RPMI7951 (cell line): ENCODE data around the gene SLC9A3. TPM values are rescaled to one million over a fixed set of nuclear protein-coding genes. Genes with fewer than 3 reads are reported as not detected.
"Not testable (repeated sequence)": the region's sequence is repeated elsewhere in the genome, so short reads cannot be mapped to it uniquely, and the experiment has no call there.

Experiments used
- DNase-seq: peaks from one replicate; pipeline ENCODE4 v3.0.0-alpha.2; 2012; ENCODE audit warnings: low read depth
- total RNA-seq: library from RNA; depleted of rRNA; stranded (reverse); fragments of >200 nt; shearing (Covaris generic); gene quantifications from 2 replicates; pipeline ENCODE4 v1.2.3, GENCODE V29; 2014

The SLC9A3 gene
- total RNA-seq, 1 experiment from 2014 or later = 0.84 TPM

DNA sequence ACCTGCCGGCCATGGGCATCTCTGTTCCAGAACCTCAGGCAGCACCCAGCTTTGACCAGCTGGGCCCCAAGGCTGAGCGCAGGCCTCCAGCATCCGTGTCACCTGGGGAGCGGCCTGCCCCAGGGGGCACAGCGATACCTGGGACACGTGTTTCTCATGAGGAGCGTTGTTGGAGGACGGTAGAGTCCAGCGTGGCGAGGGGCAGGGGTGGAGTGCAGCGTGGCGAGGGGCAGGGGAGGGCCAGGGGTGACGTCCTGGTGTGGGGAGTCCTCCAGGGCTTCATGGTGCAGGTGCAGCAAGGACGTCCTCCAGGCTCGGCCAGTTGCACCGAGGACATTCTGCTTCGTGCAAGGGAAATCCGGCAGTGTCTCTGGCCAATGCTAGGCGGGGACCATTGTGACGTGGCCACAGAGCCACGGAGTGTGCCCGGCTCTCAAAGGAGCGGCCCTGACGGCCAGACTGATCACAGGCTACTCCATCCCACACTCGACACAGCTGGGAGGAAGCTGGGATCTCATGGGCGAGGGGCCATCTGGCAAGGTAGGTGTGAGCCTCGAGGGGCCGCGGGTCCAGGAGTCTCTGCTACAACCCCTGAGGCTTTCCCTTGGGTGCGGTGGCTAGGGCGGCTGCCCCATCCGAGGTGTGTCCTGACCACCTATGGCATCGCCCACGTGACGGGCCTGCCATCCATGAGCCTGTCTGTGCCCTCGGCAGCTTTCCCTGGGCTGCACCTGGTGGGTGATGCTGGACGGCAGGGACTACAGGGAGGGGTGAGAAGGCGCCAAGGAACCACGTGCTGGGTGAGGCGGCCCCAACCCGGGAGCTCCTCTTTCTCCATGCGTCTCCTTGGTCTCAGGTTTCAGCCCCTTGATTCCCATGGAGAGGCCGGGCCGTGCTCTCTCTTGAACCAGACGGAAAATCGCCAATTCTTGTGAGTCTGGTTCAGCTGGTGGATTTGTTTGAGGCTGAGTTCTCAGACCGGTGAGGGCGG is 33.8 kb downstream of the SLC9A3 start:
- no peak for DNase-seq

DNA sequence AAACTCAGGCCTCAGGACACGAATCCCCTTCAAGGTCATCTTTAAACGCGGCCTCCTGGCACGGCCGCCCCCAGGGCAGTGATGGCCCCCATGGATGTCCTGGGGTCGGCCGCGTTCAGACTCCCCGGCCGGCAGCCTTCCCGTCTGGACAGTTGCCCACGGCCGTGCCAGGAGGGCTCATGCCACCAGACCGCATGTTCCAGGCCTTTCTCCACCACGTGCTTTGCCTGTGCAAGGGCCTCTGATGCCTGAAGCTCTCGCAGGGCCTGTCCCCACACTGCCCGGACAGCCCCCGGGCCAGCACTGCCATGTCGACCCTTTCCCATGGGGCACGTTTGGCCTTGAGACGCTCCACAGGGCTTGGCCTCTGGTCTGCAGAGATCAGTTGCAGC is 34.6 kb downstream of the SLC9A3 start:
- no peak for DNase-seq

- no peak for DNase-seq
Measured at GRCh38 chr5:488744-489688, 35.2 kb downstream of the SLC9A3 start.

GRCh38 chr5:488241-488640 is 36.0 kb downstream of the SLC9A3 start:
- no peak for DNase-seq

DNA sequence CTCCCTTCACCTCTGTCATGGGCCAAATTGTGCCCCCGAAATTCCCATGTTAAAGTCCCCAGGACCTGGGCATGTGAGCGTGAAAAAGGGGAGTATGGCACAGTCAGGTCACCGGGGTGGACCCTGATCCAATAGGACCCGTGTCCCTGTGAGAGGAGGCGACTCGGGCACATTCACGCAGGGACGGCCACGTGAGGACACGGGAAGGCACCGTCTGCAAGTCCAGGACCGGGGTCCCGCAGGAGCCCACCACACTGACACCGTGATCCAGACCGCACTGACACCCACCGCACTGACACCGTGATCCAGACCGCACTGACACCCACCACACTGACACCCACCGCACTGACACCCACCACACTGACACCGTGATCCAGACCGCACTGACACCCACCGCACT is 37.7 kb downstream of the SLC9A3 start:
- DNase-seq = not testable (repeated sequence)

DNA sequence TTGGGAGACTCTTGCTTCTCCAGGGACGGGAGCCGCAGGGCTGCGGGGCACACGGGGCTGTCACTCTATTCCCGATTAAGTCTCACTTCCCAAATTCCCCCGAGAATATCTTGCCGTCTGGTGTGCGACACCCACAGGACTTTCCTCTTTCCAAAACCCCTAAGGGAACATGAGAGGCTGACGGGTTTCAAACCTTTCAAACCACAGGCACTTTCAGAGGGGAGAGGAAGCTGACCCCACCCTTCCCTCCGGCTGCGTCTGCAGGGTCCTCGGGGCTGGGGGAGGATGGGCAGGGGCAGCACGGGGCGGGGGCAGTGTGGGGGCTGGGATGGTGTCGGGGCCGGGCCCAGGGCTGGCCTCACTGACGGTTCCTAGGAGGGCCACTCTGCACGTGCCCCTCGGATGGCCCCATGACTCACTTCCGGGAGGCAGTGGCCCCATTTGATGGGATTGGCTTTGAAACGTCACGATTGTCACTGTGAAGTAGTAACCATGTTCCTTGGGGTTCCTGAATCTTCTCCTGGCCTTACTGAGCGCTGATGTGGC is 38.2 kb downstream of the SLC9A3 start:
- no peak for DNase-seq

- DNase-seq = no peak
Measured at GRCh38 chr5:485113-485945, 38.9 kb downstream of the SLC9A3 start.

DNA sequence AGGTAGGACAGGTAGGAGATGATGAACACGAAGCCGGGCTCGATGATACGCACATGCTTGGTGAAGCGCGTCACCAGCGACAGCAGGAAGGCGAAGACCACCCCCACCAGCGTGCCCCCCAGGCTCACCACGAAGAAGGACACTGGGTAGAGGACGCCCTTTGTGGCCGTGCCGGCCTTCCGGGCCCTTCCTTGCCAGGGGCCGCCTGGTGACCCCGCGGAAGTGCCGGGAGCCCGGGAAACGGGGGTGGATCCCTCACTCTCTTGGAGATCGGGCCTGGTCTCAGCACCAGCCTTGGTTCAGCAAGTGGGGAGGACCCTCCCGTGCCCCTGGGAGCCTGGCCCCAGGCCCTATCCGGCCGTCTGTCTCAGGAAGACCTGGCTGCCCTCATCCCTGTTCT is 39.7 kb downstream of the SLC9A3 start:
- DNase-seq = no peak

GRCh38 chr5:483434-484140 is 40.7 kb downstream of the SLC9A3 start:
- no peak for DNase-seq

DNA sequence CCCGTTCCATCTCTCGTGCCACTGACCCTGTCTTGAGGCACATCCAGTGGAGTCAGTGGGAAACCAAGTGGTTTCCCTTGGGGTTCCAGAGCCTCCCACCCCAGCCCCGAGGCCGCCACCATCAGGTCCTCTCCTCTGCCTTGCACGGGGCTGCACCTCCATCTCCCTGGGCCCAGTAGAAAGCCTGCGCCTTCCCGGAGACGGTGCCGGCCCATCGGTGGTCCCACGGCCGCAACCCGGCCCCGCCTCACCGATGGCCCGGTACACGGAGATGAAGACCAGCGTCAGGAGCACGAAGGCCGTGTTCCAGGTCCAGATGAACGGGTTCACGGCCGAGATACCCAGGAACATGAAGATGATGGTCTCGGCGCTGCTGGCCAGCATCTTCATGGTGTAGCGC is 41.2 kb downstream of the SLC9A3 start:
- DNase-seq = no peak

DNA sequence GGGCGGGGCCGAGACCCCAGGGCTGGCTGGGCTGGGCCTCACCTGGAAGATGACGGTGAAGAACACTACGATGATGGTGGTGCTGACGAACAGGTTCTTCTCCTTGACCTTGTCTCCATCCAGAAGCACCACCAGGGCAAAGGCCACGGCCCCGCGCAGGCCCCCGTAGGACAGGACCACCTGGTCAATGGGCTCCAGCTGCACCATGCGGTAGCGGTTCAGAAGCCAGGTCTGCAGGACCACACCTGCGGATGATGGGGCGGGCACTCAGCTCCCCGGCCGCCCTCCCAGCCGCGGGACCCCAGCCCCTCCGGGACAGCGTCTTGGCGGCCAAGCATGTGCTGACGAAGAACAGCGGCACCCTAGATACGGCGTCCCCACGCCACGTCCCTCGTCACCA is 41.7 kb downstream of the SLC9A3 start:
- DNase-seq = no peak

GRCh38 chr5:482021-482420 is 42.2 kb downstream of the SLC9A3 start:
- DNase-seq = no peak

- no peak for DNase-seq
Measured at GRCh38 chr5:481347-481746, 42.9 kb downstream of the SLC9A3 start.

GRCh38 chr5:479566-480319 is 44.5 kb downstream of the SLC9A3 start:
- no peak for DNase-seq

GRCh38 chr5:478982-479535 is 45.2 kb downstream of the SLC9A3 start:
- DNase-seq = no peak

DNA sequence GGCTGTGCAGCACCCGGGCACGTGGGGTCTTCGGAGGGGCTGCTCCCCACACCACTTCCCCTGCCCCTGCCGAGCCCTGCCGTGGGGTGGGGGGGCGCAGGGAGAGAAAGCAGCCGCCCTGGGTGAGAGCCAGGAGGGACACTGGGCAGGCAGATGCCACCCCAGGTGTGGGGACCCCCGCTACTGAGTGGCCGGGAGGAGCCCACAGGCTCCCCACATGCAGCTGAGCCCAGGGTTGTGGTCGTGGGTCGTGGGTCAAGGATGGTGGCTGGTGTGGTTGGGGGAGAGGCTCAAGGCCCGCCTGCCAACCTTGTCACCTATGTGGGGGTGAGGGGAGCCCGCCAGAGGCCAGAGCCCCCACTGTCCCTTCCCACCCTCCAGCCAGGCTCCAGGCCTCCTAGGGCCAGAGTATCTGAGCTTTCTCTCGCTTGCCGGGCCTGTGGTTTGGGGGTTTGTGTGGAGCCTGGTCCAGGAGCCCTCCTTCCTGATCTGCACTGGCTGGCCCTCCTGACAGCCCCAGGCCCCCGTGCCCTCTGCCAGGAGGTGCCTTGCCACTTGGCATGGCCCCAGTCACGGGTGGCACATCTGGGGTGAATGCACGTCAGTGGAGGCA is 45.8 kb downstream of the SLC9A3 start:
- no peak for DNase-seq

- DNase-seq = no peak
Measured at GRCh38 chr5:477871-478270, 46.4 kb downstream of the SLC9A3 start.

- DNase-seq = no peak
Measured at GRCh38 chr5:477247-477646, 47.0 kb downstream of the SLC9A3 start.

GRCh38 chr5:476814-477175 is 47.5 kb downstream of the SLC9A3 start:
- no peak for DNase-seq
